Measurements from ENCODE around the gene TMIGD2.
"Not testable (repeated sequence)": the region's sequence is repeated elsewhere in the genome, so short reads cannot be mapped to it uniquely, and the experiment has no call there.

TMIGD2 gene

GRCh38 chr19:4302243-4302640, at the start of gene TMIGD2:
Gene TMIGD2, minus strand, starts transcription at chr19:4302389. Its CDS starts 4 bp downstream, at chr19:4302385.
- no peak for DNase-seq

GRCh38 chr19:4350726-4351125, 48.5 kb upstream of the TMIGD2 start:
- no peak for DNase-seq

GRCh38 chr19:4350111-4350510, 47.9 kb upstream of the TMIGD2 start:
- no peak for DNase-seq

GRCh38 chr19:4349225-4349624, 47.0 kb upstream of the TMIGD2 start:
- not testable (repeated sequence) for DNase-seq

- DNase-seq = no peak
These were observed 45.3 kb upstream of the TMIGD2 start for GRCh38 chr19:4347521-4347920.

- no peak for DNase-seq
These were observed 43.8 kb upstream of the TMIGD2 start for GRCh38 chr19:4346020-4346383.

- DNase-seq = no peak
These were observed 43.3 kb upstream of the TMIGD2 start for GRCh38 chr19:4345342-4346019.

- peak; percentile 87 for DNase-seq
These were observed 41.5 kb upstream of the TMIGD2 start, which contains the start of gene MPND for GRCh38 chr19:4343370-4344307. Gene MPND, plus strand, starts transcription at chr19:4343562. Its CDS starts 32 bp downstream, at chr19:4343594.

- DNase-seq = peak; percentile 100
These were observed 40.6 kb upstream of the TMIGD2 start for GRCh38 chr19:4342615-4343369.

- no peak for DNase-seq
These were observed 40.1 kb upstream of the TMIGD2 start for GRCh38 chr19:4342314-4342614.

- peak; percentile 78 for DNase-seq
These were observed 36.5 kb upstream of the TMIGD2 start, which contains the start of gene STAP2 for GRCh38 chr19:4338441-4339355. Gene STAP2, minus strand, starts transcription at chr19:4338827. Its CDS starts 74 bp downstream, at chr19:4338753.

- peak; percentile 50 for DNase-seq
These were observed 35.8 kb upstream of the TMIGD2 start for GRCh38 chr19:4337906-4338440.

- no peak for DNase-seq
These were observed 32.9 kb upstream of the TMIGD2 start for GRCh38 chr19:4334929-4335570.

- no peak for DNase-seq
These were observed 27.7 kb upstream of the TMIGD2 start for GRCh38 chr19:4329858-4330257.

- DNase-seq = not testable (repeated sequence)
These were observed 26.9 kb upstream of the TMIGD2 start for GRCh38 chr19:4328991-4329681.

- peak; percentile 40 for DNase-seq
These were observed 26.2 kb upstream of the TMIGD2 start for GRCh38 chr19:4328243-4328990.

GRCh38 chr19:4327877-4328242, 25.7 kb upstream of the TMIGD2 start:
- DNase-seq = no peak

- no peak for DNase-seq
These were observed 25.2 kb upstream of the TMIGD2 start for GRCh38 chr19:4327252-4327876.

- no peak for DNase-seq
These were observed 24.7 kb upstream of the TMIGD2 start for GRCh38 chr19:4326837-4327251.
